H1 (cell line): ENCODE measurements around the gene NRXN2.

ENCODE experiments used
- EZH2 ChIP-seq: fragments of 200-600 bp; sonication (generic); IDR thresholded peaks from 2 replicates; pipeline ENCODE4 v1.7.1; 2012; ENCODE audit warnings: low read depth, mild to moderate bottlenecking, moderate library complexity, low read length, inconsistent platforms; ENCODE audit not compliant: severe bottlenecking
- POLR2A ChIP-seq, 2 experiments: IDR thresholded peaks; 1 replicate in 1 of 2; 2 replicates in 1 of 2; pipeline ENCODE4 v1.6.1; 2011; ENCODE audit warnings: low read depth in 2 of 2, low read length in 2 of 2, mild to moderate bottlenecking in 2 of 2; ENCODE audit errors: control extremely low read depth in 1 of 2
- TAF1 ChIP-seq: IDR thresholded peaks from 2 replicates; pipeline ENCODE4 v1.6.1; 2011; ENCODE audit warnings: mild to moderate bottlenecking, low read depth, low read length

DNA sequence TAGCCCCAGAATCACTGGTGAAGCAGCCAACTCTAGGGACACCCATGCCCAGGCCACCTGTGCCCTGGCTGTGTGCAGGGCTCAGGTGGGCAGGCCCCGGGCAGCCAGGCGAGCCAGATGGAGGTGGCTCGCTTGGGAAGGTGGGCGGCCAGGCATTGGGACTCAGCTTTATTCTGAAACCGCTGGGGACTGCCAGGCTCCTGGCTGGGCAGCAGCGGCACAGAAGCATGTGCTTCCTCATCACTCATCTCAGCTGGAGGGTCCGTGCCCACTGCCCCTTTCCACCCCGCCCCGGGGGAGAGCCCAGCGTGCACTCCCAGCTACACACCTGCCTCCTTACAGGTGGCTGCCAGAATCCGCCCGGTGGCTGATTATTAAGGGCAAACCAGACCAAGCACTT, 159.0 kb downstream of the NRXN2 start:
- TF ChIP-seq EZH2 (no peak), TAF1 (no peak), POLR2A (IDR thresholded peaks at IDR 0.05; ENCODE audit: control extremely low read depth in 1 of 2, low read depth in 2 of 2, low read length in 2 of 2) (no peak)
